HCT116 (cell line): ENCODE measurements around the gene SPACA9. TPM values are rescaled to one million over a fixed set of nuclear protein-coding genes. Genes with fewer than 3 reads are reported as not detected.

ENCODE experiments used
- ATAC-seq: fragments of 200-7000 bp; cut with Tn5 transposase; 2 replicates; pipeline ENCODE4 v1.9.1; 2020; ENCODE audit warnings: mild to moderate bottlenecking, moderate library complexity
- BruUV-seq: library from RNA; stranded (reverse); fragments of 400-500 nt; replicated peaks from 2 replicates; lab custom pipeline; 2021; lab: Mats Ljungman, UMichigan
- CTCF ChIA-PET: fragments of 300-600 bp; sonication (Branson Sonifier 250); formaldehyde crosslinking; loops from one replicate; lab custom pipeline; 2021; ENCODE audit warnings: antibody characterized with exemption; lab: Charles Lee
- POLR2A ChIA-PET: fragments of 300-600, 350-600 bp; sonication (Branson Sonifier 250); formaldehyde crosslinking; loops from one replicate; lab custom pipeline; 2021; ENCODE audit warnings: antibody characterized with exemption; lab: Charles Lee
- RAD21 ChIA-PET, 2 experiments: fragments of 300-600 bp; sonication (Branson Sonifier 250); formaldehyde crosslinking; loops; one replicate each; lab custom pipeline; 2023; ENCODE audit warnings: low total read pairs in 2 of 2; ENCODE audit not compliant: uncharacterized antibody in 2 of 2, unreplicated experiment in 2 of 2, low non-redundant PET in 1 of 2; lab: Charles Lee
- DNase-seq: peaks from one replicate; pipeline ENCODE4 v3.0.0-alpha.2; 2010; ENCODE audit warnings: low read depth, low spot score
- H2AFZ ChIP-seq: fragments of 200-600 bp; shearing (Covaris generic), sonication (generic); 2 replicates; pipeline ENCODE4 v1.6.1; 2017; ENCODE audit warnings: low read depth, mixed run types, mixed read lengths, antibody characterized with exemption, low read length; ENCODE audit not compliant: poor library complexity, severe bottlenecking
- H3K27ac ChIP-seq: 2 replicates; pipeline ENCODE4 v1.5.1; 2012; ENCODE audit warnings: low read depth, low read length
- H3K27me3 ChIP-seq: fragments of 200-600 bp; sonication (generic); 2 replicates; pipeline ENCODE4 v1.6.1; 2016; ENCODE audit warnings: mixed run types, low read length, mixed read lengths; ENCODE audit not compliant: insufficient read depth
- H3K36me3 ChIP-seq, 2 experiments: fragments of 200-500 bp in 1 of 2; fragments of 200-600 bp in 1 of 2; sonication (Bioruptor generic) in 1 of 2; sonication (generic) in 1 of 2; 2 replicates each; pipeline versions ENCODE4 v1.5.1 to v1.6.1; 2014 to 2016; ENCODE audit warnings: low read length in 2 of 2, inconsistent platforms in 1 of 2, mixed read lengths in 1 of 2, mixed run types in 1 of 2; ENCODE audit not compliant: insufficient read depth in 2 of 2, control insufficient read depth in 1 of 2
- H3K4me1 ChIP-seq, 2 experiments: fragments of 200-600 bp in 1 of 2; sonication (generic) in 1 of 2; 2 replicates each; pipeline versions ENCODE4 v1.5.1 to v1.6.1; 2012 to 2017; ENCODE audit warnings: low read length in 2 of 2, inconsistent platforms in 1 of 2, mild to moderate bottlenecking in 1 of 2, mixed read lengths in 1 of 2, mixed run types in 1 of 2, moderate library complexity in 1 of 2; ENCODE audit not compliant: insufficient read depth in 2 of 2, control insufficient read depth in 1 of 2
- H3K4me2 ChIP-seq: fragments of 200-600 bp; sonication (generic); 2 replicates; pipeline ENCODE4 v1.6.1; 2017; ENCODE audit warnings: mixed run types, low read length, mixed read lengths
- H3K4me3 ChIP-seq, 2 experiments: fragments of 200-600 bp in 1 of 2; sonication (generic) in 1 of 2; replicated peaks in 1 of 2; 2 replicates each; pipeline ENCODE4 v1.5.1; 2011 to 2016; ENCODE audit warnings: low read length in 2 of 2, control low read depth in 1 of 2, low read depth in 1 of 2, mild to moderate bottlenecking in 1 of 2, mixed read lengths in 1 of 2, mixed run types in 1 of 2
- H3K79me2 ChIP-seq: fragments of 200-600 bp; sonication (generic); 2 replicates; pipeline ENCODE4 v1.6.1; 2017; ENCODE audit warnings: mild to moderate bottlenecking, mixed run types, low read length, moderate library complexity, mixed read lengths; ENCODE audit not compliant: insufficient read depth
- H3K9ac ChIP-seq: fragments of 200-600 bp; sonication (generic); 2 replicates; pipeline ENCODE4 v1.6.1; 2016; ENCODE audit warnings: low read length, mixed read lengths
- H3K9me2 ChIP-seq: fragments of 200-600 bp; sonication (generic), shearing (Covaris generic); 2 replicates; pipeline ENCODE4 v1.6.1; 2017; ENCODE audit warnings: mixed run types, mild to moderate bottlenecking, moderate library complexity; ENCODE audit not compliant: insufficient read depth
- H3K9me3 ChIP-seq, 2 experiments: fragments of 200-500 bp in 1 of 2; fragments of 200-600 bp in 1 of 2; sonication (Bioruptor generic) in 1 of 2; sonication (generic) in 1 of 2; 2 replicates each; pipeline ENCODE4 v1.6.1; 2014 to 2017; ENCODE audit warnings: low read length in 2 of 2, mixed read lengths in 2 of 2, inconsistent platforms in 1 of 2, low read depth in 1 of 2, mild to moderate bottlenecking in 1 of 2, mixed run types in 1 of 2, moderate library complexity in 1 of 2; ENCODE audit not compliant: control insufficient read depth in 1 of 2, insufficient read depth in 1 of 2
- H4K20me1 ChIP-seq: fragments of 200-600 bp; sonication (generic), shearing (Covaris generic); 2 replicates; pipeline ENCODE4 v1.6.1; 2017; ENCODE audit warnings: mixed run types, mild to moderate bottlenecking, moderate library complexity; ENCODE audit not compliant: insufficient read depth
- CBX3 ChIP-seq: IDR thresholded peaks from 2 replicates; pipeline ENCODE4 v1.6.1; 2012; ENCODE audit warnings: low read depth
- YY1 ChIP-seq: IDR thresholded peaks from 2 replicates; pipeline ENCODE4 v1.6.1; 2011; ENCODE audit warnings: low read length, low read depth, moderate library complexity, mild to moderate bottlenecking; ENCODE audit not compliant: insufficient replicate concordance; ENCODE audit errors: extremely low read depth
- intact Hi-C: fragments of 100-400 bp; cut with micrococcal nuclease; formaldehyde crosslinking; loops from 2 replicates; pipeline ENCODE4 v1.10.0; 2022
- total RNA-seq: library from RNA; stranded (reverse); gene quantifications from one replicate; pipeline ENCODE4 v1.2.1, GENCODE V29; 2021; ENCODE audit not compliant: unreplicated experiment
- TF ChIP-seq, protein P1 (sequence below): IDR thresholded peaks from 2 replicates; pipeline ENCODE4 v1.6.1; 2011; ENCODE audit warnings: mild to moderate bottlenecking, low read length, moderate library complexity; ENCODE audit not compliant: insufficient replicate concordance; ENCODE audit errors: extremely low read depth
- TF ChIP-seq, protein P2 (sequence below): IDR thresholded peaks from 2 replicates; pipeline ENCODE4 v1.6.1; 2012; ENCODE audit warnings: low read depth

SPACA9 gene
- total RNA-seq, 1 experiment from 2014 or later = 8.0 TPM

DNA sequence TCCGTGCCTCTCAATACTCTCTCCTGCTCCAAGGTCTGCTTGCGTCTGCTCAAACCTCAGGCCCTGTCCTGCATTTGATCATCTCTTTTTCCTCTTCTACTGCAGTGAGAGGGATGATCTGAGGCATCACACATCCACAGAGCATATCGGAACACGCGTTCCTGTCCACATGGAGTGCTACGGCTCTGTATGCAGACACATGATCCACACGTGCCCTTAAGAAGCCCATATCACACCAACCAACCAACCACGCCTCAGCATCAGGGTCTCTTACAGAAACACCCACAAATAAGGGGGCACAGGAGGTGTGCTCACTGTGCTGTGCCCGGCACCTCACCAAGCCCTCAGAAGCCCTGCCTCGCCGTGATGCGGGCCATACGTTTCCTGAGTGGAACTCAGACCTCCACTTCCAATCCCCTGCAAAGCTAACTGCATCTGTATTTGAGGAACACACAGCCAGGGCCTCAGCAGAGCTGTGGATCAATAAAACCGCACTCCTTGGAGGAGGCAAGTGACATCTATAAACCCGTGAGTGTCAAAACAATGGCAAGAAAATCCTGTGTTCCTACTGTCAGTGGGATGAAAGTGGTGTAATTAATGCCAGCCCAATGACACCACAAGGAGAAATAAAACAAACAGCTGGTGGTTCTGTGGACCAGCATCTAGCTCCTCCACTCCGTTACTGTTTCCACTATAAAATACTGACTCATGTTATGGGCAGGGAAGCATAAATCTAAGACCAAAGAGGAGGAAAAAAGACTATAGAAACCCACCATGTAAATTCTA lies 41.0 kb upstream of the SPACA9 start:
- intact Hi-C loops = no loop called here
- Histone ChIP-seq H2AFZ (no peak overlapping the region), H3K4me1 (peaks cover 12 to 13% of the 10 kb centered on the region in 2 experiments), H3K27ac (no peak overlapping the region), H3K4me2 (no peak overlapping the region), H3K9me3 (no peaks in the 10 kb centered on the region), H3K4me3 (no peak overlapping the region), H3K9me2 (no peaks in the 10 kb centered on the region), H3K79me2 (no peaks in the 10 kb centered on the region), H3K36me3 (no peaks in the 10 kb centered on the region), H3K27me3 (no peaks in the 10 kb centered on the region), H3K9ac (no peak overlapping the region), H4K20me1 (no peaks in the 10 kb centered on the region)
- TF ChIP-seq, protein P1, sequence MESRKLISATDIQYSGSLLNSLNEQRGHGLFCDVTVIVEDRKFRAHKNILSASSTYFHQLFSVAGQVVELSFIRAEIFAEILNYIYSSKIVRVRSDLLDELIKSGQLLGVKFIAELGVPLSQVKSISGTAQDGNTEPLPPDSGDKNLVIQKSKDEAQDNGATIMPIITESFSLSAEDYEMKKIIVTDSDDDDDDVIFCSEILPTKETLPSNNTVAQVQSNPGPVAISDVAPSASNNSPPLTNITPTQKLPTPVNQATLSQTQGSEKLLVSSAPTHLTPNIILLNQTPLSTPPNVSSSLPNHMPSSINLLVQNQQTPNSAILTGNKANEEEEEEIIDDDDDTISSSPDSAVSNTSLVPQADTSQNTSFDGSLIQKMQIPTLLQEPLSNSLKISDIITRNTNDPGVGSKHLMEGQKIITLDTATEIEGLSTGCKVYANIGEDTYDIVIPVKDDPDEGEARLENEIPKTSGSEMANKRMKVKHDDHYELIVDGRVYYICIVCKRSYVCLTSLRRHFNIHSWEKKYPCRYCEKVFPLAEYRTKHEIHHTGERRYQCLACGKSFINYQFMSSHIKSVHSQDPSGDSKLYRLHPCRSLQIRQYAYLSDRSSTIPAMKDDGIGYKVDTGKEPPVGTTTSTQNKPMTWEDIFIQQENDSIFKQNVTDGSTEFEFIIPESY = no peak
- TF ChIP-seq, protein P2, sequence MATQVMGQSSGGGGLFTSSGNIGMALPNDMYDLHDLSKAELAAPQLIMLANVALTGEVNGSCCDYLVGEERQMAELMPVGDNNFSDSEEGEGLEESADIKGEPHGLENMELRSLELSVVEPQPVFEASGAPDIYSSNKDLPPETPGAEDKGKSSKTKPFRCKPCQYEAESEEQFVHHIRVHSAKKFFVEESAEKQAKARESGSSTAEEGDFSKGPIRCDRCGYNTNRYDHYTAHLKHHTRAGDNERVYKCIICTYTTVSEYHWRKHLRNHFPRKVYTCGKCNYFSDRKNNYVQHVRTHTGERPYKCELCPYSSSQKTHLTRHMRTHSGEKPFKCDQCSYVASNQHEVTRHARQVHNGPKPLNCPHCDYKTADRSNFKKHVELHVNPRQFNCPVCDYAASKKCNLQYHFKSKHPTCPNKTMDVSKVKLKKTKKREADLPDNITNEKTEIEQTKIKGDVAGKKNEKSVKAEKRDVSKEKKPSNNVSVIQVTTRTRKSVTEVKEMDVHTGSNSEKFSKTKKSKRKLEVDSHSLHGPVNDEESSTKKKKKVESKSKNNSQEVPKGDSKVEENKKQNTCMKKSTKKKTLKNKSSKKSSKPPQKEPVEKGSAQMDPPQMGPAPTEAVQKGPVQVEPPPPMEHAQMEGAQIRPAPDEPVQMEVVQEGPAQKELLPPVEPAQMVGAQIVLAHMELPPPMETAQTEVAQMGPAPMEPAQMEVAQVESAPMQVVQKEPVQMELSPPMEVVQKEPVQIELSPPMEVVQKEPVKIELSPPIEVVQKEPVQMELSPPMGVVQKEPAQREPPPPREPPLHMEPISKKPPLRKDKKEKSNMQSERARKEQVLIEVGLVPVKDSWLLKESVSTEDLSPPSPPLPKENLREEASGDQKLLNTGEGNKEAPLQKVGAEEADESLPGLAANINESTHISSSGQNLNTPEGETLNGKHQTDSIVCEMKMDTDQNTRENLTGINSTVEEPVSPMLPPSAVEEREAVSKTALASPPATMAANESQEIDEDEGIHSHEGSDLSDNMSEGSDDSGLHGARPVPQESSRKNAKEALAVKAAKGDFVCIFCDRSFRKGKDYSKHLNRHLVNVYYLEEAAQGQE = no peak
- no peak for TF ChIP-seq CBX3
- no peak for TF ChIP-seq YY1
- RAD21 ChIA-PET = no interaction called here
- ATAC-seq (no peak), DNase-seq (no peak)
- POLR2A ChIA-PET = no interaction called here
- CTCF ChIA-PET = no interaction called here
- BruUV-seq = no TSS peak
